ENCODE results near the gene PTPN1.

- TF ChIP-seq EZH2 (IDR thresholded peaks at IDR 0.05; ENCODE audit: low read length): no peak
- no peak for TF ChIP-seq CTCF (optimal IDR thresholded peaks at IDR 0.05 in 1 of 3, IDR thresholded peaks at IDR 0.05 in 1 of 3, conservative IDR thresholded peaks at IDR 0.05 in 1 of 3; ENCODE audit: extremely low read depth in 1 of 3, insufficient read depth in 2 of 3, low read length in 3 of 3)
These were observed 70.8 kb downstream of the PTPN1 start for GRCh38 chr20:50580842-50581544.

Data from keratinocyte (primary cell).